ENCODE measurements around the gene IL1RAPL2.
"Not testable (repeated sequence)": the region's sequence is repeated elsewhere in the genome, so short reads cannot be mapped to it uniquely, and the experiment has no call there.

IL1RAPL2 gene

DNA sequence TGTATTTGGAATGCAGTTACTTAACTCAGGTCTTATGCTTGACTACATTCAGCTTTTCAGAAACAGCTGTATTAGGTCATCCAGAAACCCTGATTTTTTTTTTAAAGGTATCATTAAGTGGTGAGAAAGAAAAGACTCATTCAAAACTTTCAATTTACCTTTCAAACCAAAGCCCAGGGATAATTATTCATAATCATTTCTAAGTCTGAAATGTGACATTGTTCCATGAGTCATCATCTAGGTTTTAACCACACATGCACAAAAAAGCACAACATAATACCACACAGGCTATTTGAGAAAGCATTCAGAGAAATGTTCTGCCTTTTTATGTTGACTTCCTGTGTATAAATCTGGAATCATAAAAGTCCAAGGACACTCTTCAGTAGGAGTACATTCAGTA lies 288.2 kb downstream of the IL1RAPL2 start:
- no peak for DNase-seq (ENCODE audit: low read depth in 2 of 2)

DNA sequence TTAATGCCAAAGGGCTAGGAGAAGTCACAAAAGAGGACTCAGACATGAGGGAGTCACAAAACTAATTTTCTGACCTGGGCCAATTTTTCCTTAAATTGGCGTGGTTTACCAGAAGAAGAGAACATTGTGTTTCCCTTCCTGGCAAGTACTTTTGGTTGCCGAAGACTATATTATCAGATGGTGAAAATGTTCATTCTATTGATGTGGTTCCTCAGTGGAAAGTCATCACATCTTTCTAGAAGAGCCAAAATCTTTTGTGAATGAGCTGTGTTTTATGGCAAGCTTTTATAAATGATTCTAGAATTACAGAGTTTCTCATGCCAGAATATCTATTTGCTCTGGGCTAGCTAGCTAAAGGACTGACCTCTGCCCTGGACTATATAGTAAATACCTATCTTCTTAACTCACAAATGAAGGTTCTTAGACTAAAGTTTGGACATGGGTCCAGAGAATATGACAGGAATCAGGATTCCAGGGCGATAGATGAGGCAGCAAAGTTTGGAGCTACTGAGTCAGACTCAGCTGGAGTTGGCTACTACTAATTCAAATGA lies 288.9 kb downstream of the IL1RAPL2 start:
- no peak for DNase-seq (ENCODE audit: low read depth in 2 of 2)

DNA sequence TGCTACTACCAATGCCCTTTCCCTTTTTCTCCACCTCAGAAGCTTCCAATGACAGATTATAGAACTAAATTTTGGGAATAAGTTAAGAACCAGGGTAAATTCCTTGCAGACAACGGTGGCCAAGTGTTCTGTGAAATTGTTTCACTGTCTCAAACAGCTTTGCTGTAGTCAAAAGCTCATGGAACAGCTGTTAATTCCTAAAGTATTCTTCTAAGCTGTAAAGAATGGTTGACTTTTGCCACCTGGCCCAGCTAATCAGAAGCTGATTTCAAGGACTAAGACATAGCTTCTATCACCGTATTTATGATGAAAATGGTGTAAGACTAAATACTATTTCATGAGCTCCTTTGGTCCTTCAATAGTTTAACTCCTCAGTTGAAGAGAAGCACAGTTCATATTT lies 297.5 kb downstream of the IL1RAPL2 start:
- DNase-seq (ENCODE audit: low read depth in 2 of 2), result no peak

DNA sequence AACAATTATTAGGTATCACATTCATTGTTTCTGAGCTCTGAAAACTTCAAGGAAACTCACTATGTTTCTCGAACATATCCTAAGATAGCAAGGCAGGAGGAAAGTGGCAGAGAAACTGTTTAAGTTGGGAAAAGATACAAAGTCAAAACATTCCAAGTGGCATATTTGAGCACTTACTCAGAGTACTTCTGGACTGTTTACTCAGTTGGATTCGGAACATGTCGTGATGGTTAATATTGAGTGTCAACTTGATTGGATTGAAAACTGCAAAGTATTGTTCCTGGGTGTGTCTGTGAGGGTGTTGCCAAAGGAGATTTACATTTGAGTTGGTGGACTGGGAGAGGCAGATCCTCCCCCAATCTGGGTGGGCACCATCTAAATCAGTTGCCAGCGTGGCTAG lies 298.3 kb downstream of the IL1RAPL2 start:
- no peak for DNase-seq (ENCODE audit: low read depth in 2 of 2)

DNA sequence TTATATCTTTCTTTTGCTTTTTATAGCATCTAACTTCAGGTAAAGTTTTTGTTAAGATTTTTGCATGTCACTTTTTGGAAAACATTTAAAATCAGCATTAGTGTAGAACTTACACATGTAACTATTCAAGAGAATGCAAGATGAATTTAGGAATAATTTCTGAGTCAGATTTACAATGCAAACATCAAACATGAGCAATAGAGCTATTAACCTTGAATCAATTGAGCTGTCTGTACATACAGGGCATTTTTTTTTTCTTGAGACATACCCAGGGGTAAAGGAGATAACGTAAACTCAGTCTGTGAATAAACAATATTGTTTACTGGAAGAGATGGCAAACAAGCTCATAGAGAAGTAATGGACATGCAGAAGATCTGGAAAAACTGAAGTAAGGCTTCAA lies 311.5 kb downstream of the IL1RAPL2 start:
- no peak for DNase-seq (ENCODE audit: low read depth in 2 of 2)

DNA sequence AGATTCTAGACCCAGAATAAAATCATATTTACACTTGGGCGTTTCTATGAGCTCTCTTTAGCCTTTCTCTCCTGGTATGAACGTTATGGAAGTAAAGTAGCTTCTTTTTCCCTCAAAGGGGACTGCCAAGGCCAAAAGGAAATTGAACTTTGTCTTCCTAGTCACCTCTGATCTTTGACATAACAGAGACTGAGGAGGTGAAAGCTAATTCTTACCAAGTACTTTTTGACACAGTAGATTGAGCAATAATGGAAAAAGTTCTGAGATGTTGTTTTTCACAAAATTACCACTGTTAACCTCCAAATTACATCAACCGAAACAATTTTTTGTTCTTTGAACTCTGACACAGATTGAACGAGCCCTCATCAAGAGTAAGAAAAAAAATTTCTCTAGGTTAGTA lies 336.1 kb downstream of the IL1RAPL2 start:
- DNase-seq (ENCODE audit: low read depth in 2 of 2), result no peak

DNA sequence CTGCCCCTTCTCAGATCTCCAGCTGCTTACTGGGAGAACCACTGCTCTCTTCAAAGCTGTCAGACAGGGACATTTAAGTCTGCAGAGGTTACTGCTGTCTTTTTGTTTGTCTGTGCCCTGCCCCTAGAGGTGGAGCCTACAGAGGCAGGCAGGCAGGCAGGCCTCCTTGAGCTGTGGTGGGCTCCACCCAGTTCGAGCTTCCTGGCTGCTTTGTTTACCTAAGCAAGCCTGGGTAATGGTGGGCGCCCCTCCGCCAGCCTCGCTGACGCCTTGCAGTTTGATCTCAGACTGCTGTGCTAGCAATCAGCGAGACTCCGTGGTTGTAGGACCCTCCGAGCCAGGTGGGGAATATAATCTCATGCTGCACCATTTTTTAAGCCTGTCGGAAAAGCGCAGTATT lies 343.7 kb downstream of the IL1RAPL2 start:
- DNase-seq (ENCODE audit: low read depth in 2 of 2), result not testable (repeated sequence)

DNA sequence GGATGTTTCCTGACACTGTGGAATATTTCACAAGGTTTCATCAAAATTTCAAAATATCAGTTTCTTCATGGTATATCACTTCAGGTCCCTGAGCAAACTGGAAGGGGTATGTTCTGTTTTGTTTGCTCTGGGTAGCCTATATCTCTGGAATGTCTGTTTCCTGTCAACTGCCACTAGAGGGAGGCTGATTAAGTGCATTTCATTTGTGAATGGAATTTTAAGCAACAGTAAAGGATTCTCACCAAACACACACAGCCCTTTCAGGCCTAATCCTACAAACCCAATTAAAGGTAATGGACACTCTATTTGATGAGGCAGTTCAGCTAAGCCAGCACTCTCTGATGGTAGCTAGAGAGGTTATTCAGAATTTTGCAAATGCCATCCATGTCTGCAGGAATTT lies 347.3 kb downstream of the IL1RAPL2 start:
- DNase-seq (ENCODE audit: low read depth in 2 of 2), result no peak

DNA sequence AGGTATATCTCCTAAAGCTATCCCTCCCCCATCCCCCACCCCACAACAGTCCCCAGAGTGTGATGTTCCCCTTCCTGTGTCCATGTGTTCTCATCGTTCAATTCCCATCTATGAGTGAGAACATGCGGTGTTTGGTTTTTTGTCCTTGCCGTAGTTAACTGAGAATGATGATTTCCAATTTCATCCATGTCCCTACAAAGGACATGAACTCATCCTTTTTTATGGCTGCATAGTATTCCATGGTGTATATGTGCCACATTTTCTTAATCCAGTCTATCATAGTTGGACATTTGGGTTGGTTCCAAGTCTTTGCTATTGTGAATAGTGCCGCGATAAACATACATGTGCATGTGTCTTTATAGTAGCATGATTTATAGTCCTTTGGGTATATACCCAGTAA lies 348.7 kb downstream of the IL1RAPL2 start:
- DNase-seq (ENCODE audit: low read depth in 2 of 2), result not testable (repeated sequence)

DNA sequence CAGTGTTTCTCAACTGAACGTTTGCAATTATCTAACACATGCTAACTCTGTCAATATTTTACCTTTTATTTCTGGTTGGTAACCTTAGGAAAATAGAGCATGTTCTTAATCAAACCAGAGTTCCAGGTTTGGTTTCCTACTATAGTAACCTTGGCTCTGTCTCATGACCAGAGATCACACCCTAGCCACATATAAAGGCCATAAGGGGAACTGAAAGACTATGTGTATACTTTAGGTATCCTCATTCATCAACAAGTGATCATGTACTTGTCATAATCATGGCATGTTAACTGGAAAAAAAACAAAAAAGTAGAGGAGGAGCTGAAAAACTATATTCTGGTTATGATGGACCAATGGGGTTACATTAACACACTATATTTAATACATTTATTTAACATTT lies 352.1 kb downstream of the IL1RAPL2 start:
- DNase-seq (ENCODE audit: low read depth in 2 of 2), result no peak

DNA sequence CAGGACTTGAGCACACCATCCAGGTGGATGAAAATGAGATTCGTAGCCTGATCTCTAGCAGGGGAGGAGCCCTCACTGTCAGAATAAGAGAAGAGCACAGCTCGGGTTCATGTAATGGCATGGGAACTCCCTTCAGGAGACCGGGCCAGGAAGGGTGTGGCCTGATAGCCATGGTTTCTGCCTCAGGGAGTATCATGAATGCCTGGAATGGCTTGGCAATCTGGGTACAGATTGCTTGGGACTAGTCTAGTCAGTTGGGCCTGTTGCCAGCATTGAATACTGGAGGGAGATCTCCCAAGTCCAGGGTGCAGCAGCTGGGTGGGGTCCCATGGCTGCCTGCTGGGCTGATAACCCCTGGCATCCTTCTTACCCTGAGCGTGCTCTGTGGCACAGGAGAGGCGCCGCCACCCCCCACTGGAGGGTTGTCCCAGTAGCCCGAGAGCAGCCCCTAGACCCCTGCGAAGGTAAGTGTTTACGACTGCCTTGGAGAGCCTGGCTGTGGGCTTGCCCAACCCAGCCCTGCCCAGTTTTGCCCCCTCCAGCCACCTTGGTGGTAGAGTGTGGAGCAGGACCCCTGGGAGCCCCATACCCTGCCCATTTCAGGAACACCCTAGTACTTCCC lies 355.7 kb downstream of the IL1RAPL2 start:
- DNase-seq (ENCODE audit: low read depth in 2 of 2), result no peak

DNA sequence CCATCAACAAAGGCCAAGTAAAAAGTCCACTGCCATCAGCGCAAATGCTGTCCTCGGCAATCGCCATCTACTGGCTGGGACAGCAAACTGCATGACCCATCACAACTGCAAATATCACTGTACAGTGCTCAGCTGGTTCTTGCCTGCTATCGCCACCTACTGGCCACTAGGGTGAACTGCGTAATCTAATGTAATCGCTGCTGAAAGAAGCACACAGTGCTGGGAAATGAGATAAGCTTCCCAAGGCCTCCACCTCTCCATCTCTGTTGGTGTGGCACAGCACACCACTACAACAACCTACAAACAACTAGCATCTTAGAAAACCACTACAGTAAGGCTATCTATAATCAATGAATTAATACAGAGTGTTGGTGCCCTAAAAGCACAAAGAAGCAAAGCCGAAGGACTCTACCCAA lies 356.2 kb downstream of the IL1RAPL2 start:
- DNase-seq (ENCODE audit: low read depth in 2 of 2), result peak; percentile 30 to 42

DNA sequence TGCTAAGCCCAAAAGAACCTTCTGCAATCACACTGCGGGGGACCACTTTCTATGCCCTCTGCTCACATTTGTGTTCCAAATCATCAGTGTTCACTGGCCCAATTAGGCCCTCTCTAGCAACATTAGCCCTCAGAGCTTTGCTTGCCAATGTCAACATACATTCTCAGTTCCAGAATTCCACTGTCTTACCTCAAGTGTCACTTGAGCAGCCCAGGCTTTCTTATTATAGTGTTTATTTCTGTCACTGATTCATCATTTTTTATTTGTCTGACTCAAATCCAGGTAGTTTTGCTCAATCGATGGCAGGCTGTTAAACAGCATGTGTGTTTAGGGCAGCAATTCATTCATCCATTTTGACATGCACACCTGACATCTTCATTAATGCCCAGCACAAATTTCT lies 363.3 kb downstream of the IL1RAPL2 start:
- DNase-seq (ENCODE audit: low read depth in 2 of 2), result no peak

DNA sequence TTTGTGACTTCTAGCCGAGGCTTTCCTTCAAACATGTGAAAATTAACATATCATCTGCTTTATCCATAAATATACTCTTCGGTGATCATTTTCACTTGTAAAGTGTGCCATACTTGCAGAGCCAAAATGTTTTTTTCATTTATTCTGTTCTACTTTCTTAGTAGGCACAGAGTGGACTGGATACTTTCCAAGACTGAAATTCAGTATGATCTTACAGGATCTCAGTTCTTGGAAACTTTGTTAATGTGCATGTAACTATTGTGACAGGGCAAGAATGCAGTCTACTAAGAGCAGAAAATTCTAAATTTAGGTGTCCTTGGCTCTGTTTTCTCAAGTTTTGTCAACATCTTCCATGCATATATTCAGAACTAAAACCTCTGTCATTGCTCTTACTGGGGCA lies 369.6 kb downstream of the IL1RAPL2 start:
- no peak for DNase-seq (ENCODE audit: low read depth in 2 of 2)

DNA sequence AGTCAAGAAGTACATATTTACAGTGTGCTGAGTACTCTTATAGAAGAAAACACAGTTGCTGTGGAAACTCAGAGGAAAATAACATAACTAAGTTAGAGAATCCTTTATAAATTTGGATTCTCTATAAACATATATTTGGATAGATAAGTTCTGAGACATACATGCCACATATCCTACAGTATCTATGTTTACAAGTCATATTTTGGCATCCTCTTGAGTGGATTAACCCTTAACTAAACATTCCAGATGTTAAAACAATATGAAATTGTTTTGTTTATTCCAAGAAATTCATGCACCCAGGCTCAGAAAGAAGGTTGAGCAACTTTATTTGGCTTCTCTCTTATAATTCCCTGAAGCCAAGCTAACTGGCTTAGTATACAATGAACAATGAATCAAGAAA lies 387.3 kb downstream of the IL1RAPL2 start:
- DNase-seq (ENCODE audit: low read depth in 2 of 2), result no peak

DNA sequence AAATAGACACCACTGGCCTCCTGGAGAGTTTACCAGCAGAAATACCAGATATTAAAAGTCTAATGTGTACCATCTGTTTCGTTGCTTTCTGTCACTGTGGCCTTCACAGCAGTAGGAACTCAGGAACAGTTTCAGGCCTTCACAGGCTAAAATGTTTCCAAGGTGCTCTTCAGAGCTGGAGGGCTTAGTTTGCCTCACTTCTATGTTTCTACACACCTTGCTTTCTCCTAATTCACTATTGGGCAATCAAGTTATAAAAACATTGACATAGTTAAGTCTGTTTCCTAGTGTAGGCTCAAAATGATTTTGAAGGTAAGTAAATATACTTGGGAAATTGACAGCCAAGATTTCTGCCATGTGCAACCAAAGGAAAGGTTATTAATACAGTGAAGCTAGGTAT lies 395.9 kb downstream of the IL1RAPL2 start:
- DNase-seq (ENCODE audit: low read depth in 2 of 2), result no peak

DNA sequence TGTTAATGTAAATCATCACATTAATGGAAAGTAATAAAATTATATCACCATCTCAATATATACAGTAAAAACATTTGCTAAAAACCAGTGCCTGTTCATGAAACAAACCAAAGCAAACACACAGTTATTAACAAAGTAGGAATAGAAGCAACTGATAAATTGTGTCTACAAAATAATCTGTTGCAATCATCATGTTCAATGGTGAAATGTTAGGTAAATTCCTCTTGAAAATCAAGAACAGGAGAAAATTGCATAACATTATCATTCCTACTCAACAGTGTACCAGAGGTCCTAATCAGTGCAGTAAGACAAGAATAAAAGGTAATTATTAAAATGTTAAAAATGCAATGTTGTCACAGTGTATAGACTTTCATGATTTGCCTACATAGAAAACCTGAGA lies 402.2 kb downstream of the IL1RAPL2 start:
- DNase-seq (ENCODE audit: low read depth in 2 of 2), result no peak

DNA sequence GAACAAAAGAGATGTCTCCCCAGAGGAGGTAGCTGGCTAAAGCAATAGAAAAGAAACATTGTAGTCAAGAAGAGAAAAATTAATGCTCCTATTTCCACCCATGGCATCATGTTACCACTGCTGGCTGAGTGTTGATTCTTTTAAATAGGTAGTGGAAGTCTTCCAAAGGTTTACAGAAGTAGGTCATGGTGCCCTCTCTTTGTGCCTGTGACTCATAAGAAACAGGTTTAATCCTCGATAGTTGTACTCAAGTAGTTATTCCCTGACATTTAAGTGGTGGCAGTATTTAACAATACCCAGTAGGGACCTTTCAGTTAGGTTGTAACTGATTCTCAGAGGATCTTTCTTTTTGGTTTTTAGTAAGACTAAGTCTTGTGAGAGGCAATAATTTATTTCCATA lies 406.7 kb downstream of the IL1RAPL2 start:
- no peak for DNase-seq (ENCODE audit: low read depth in 2 of 2)

DNA sequence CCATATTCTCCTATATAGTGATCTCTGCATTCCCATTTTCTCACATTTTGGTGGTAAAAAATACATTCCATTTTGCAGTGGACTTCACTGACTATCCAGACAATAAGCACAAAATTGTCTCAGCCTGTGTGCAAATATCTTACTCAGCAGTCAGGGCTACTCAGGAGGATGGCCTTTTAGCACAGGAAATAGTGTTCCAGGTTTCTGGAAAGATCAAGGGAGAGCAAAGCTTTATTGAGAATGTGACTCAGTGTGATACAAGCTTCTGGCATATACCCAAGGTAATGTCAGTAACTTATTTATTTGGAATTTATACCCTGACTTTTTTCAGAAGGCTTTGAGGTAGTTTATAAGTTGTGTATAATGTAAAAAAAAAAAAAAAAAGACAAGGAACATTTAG lies 421.1 kb downstream of the IL1RAPL2 start:
- DNase-seq (ENCODE audit: low read depth in 2 of 2), result no peak

DNA sequence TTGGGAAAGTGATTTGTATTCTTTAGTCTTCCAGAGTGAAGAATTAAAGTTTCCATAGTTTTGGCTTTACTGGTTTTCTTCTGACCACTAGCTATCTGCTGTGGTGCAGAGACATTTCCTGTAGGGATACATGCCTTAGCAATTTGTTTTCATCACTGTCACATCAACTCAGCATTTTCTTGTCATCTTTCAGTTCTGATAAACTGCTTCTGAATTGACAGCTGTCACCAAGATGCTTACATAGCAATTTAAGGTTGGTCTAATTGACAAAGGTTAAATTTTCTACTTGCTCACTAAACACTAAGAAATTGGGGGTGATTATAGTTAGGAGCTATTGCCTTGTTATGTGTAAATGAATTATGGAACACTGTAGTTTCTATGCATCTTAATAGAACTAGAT lies 422.0 kb downstream of the IL1RAPL2 start:
- DNase-seq (ENCODE audit: low read depth in 2 of 2), result no peak

DNA sequence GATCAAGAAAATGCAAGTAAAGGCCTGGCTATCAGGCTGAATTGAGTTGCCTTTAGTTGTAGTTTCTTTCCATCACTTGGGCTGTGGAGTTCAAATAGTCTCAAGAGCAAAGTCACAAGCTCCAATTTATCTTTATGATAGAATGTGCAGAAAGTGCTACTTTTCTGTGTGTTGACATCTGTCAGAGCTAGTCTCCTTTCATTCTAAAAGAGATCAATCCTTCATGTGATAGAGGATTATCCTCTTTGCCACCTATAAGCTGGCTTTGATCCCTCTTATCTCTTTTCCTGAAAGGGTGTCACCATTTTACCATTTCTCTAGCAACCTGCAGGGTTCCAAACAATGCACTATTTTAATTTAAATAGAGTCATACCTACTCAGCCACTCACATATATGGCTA lies 429.5 kb downstream of the IL1RAPL2 start:
- no peak for DNase-seq (ENCODE audit: low read depth in 2 of 2)

DNA sequence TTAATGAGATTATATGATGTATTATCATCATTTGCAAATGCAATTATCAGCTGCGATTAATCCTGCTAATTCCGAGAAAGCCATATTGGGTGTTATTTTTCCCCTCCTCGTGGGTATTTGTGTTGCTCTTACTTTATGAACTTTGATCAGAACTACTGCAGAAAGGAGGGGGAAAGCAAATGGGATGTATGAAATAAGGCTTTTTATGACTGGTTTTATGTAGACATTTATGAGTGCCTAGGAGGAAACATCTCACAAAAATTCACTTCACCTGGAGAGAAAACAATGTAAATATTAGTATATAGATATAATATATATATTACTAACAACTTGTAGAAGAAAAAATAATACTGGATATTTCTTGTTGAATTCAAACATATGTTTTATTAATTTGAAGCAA lies 440.1 kb downstream of the IL1RAPL2 start:
- no peak for DNase-seq (ENCODE audit: low read depth in 2 of 2)

DNA sequence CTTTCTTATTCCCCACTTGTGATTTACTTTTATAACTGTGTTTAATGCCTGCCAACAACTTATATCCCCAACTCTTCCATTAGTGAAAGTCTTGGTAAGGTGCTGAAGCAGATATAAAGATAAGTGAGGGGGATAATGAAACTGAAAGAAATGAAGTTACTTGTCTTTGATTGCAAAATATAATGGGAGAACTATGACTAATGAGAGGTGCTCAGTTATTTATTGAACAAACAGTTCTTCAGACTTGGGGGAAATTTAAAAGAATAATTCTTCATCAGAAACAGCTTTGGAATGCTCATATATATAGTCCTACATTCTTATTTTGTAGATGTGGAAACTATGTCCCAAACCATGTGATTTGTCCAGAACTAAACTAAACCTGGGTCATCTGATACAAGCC lies 441.0 kb downstream of the IL1RAPL2 start:
- DNase-seq (ENCODE audit: low read depth in 2 of 2), result no peak

DNA sequence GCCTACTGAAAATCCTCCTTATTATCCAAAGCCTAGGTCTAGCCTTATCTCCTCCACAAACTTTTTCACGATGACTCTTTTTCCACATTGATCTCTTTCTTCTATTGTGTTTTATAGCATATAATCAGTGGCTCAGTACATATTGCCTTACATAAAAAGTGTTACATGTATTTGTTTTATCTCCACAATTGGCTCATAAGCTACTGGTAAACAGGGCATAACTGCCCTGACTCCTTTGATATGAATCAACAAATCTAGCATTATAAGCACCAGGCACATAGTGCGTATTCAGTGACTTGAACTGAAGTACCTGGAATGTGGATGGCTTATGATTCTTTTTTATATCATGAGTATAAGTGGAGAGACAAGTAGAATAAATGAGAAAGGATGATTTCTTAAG lies 447.7 kb downstream of the IL1RAPL2 start:
- DNase-seq (ENCODE audit: low read depth in 2 of 2), result no peak
